SK-N-SH treated with all-trans-retinoic acid at 6 μM for 48 hours (cell line): ENCODE results near the gene BLOC1S1.

ENCODE experiments used
- ARNTL ChIP-seq: fragments of 450-650 bp; formaldehyde crosslinking; IDR thresholded peaks from 2 replicates; pipeline ENCODE4 v1.5.0; 2020; ENCODE audit warnings: low read depth, mild to moderate bottlenecking, moderate library complexity, borderline replicate concordance
- CREB5 ChIP-seq: fragments of 250-450 bp; sonication (Bioruptor Pico); IDR thresholded peaks from 2 replicates; pipeline ENCODE4 v1.5.1; 2020; ENCODE audit warnings: low read depth, mild to moderate bottlenecking, moderate library complexity
- GLIS3 ChIP-seq: fragments of 250-450 bp; sonication (Bioruptor Pico); IDR thresholded peaks from 2 replicates; pipeline ENCODE4 v1.5.0; 2020; ENCODE audit warnings: mild to moderate bottlenecking, moderate library complexity
- ISL1 ChIP-seq: fragments of 250-450 bp; sonication (Bioruptor Pico); IDR thresholded peaks from 2 replicates; pipeline ENCODE4 v2.1.2; 2022; ENCODE audit warnings: mild to moderate bottlenecking, moderate library complexity
- OSR1 ChIP-seq: fragments of 250-450 bp; sonication (Bioruptor Pico); IDR thresholded peaks from 2 replicates; pipeline ENCODE4 v1.8.0; 2022; ENCODE audit warnings: moderate library complexity, mild to moderate bottlenecking, inconsistent platforms
- PATZ1 ChIP-seq: fragments of 250-450 bp; sonication (Bioruptor Pico); IDR thresholded peaks from 2 replicates; pipeline ENCODE4 v1.8.0; 2020; ENCODE audit warnings: mild to moderate bottlenecking, moderate library complexity, borderline replicate concordance
- RARB ChIP-seq: fragments of 250-450 bp; sonication (Bioruptor Pico); IDR thresholded peaks from 2 replicates; pipeline ENCODE4 v1.8.0; 2021; ENCODE audit warnings: mild to moderate bottlenecking, moderate library complexity
- TOX ChIP-seq: fragments of 250-450 bp; sonication (Bioruptor Pico); IDR thresholded peaks from 2 replicates; pipeline ENCODE4 v1.8.0; 2021; ENCODE audit warnings: mild to moderate bottlenecking, moderate library complexity, borderline replicate concordance
- ZC3H10 ChIP-seq: fragments of 250-450 bp; sonication (Bioruptor Pico); IDR thresholded peaks from 2 replicates; pipeline ENCODE4 v1.5.1; 2021; ENCODE audit warnings: mild to moderate bottlenecking, moderate library complexity
- ZFP30 ChIP-seq: fragments of 450-650 bp; formaldehyde crosslinking; IDR thresholded peaks from 2 replicates; pipeline ENCODE4 v1.5.0; 2022; ENCODE audit warnings: mild to moderate bottlenecking, moderate library complexity
- ZNF565 ChIP-seq: fragments of 450-650 bp; formaldehyde crosslinking; conservative IDR thresholded peaks from 2 replicates; pipeline ENCODE4 v1.5.0; 2020; ENCODE audit warnings: low read depth, mild to moderate bottlenecking, moderate library complexity
- ZNF70 ChIP-seq: fragments of 450-650 bp; formaldehyde crosslinking; IDR thresholded peaks from 2 replicates; pipeline ENCODE4 v1.5.0; 2020; ENCODE audit warnings: mild to moderate bottlenecking, moderate library complexity
- ZNF8 ChIP-seq: fragments of 450-650 bp; formaldehyde crosslinking; IDR thresholded peaks from 2 replicates; pipeline ENCODE4 v1.5.0; 2020; ENCODE audit warnings: mild to moderate bottlenecking, moderate library complexity
- TF ChIP-seq, protein P1 (sequence below): fragments of 250-450 bp; sonication (Bioruptor Pico); IDR thresholded peaks from 2 replicates; pipeline ENCODE4 v1.5.1; 2021; ENCODE audit warnings: mild to moderate bottlenecking, moderate library complexity

GRCh38 chr12:55725556-55725955 lies 9.7 kb downstream of the BLOC1S1 start:
- TF ChIP-seq ZNF565 (CRISPR knock-in tag) = no peak
- TF ChIP-seq TOX = no peak
- TF ChIP-seq ZFP30 (CRISPR knock-in tag) = no peak
- TF ChIP-seq, protein P1, sequence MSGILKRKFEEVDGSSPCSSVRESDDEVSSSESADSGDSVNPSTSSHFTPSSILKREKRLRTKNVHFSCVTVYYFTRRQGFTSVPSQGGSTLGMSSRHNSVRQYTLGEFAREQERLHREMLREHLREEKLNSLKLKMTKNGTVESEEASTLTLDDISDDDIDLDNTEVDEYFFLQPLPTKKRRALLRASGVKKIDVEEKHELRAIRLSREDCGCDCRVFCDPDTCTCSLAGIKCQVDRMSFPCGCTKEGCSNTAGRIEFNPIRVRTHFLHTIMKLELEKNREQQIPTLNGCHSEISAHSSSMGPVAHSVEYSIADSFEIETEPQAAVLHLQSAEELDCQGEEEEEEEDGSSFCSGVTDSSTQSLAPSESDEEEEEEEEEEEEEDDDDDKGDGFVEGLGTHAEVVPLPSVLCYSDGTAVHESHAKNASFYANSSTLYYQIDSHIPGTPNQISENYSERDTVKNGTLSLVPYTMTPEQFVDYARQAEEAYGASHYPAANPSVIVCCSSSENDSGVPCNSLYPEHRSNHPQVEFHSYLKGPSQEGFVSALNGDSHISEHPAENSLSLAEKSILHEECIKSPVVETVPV (CRISPR knock-in tag) = no peak
- no peak for TF ChIP-seq RARB (CRISPR knock-in tag)
- TF ChIP-seq ZNF70 (CRISPR knock-in tag) = no peak
- TF ChIP-seq OSR1 (CRISPR knock-in tag) = no peak
- no peak for TF ChIP-seq PATZ1 (CRISPR knock-in tag)
- no peak for TF ChIP-seq ZNF8
- TF ChIP-seq ARNTL (CRISPR knock-in tag) = no peak
- no peak for TF ChIP-seq ZC3H10
- TF ChIP-seq ISL1 (CRISPR knock-in tag) = no peak
- TF ChIP-seq CREB5 = no peak
- no peak for TF ChIP-seq GLIS3
